ENCODE measurements around the gene GAPDH.
"Not testable (repeated sequence)": the region's sequence is repeated elsewhere in the genome, so short reads cannot be mapped to it uniquely, and the experiment has no call there.

GAPDH gene

DNA sequence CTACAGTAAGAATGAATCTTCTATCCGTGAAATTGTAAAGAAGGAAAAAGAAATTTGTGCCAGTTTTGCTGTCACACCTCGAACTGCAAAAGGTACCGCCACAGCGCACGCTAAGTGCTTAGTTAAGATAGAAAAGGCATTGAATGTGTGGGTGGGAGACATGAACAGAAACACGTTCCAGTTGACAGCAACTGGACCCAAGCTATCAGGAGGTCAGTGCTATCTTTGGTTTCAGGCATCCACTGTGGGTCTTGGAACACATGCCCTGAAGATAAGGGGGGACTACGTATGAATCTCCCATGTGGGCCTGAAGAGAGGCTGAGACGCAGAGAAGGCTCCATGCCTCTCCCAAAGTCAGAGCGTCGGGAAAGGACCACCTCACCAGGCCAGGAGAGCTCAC, 11.7 kb downstream of the GAPDH start:
- no peak for DNase-seq (ENCODE audit: low spot score)

- no peak for DNase-seq (ENCODE audit: low spot score)
These were observed 13.2 kb downstream of the GAPDH start for GRCh38 chr12:6547566-6547965.

- DNase-seq (ENCODE audit: low spot score) = no peak
These were observed 13.7 kb downstream of the GAPDH start for GRCh38 chr12:6547987-6548386.

DNA sequence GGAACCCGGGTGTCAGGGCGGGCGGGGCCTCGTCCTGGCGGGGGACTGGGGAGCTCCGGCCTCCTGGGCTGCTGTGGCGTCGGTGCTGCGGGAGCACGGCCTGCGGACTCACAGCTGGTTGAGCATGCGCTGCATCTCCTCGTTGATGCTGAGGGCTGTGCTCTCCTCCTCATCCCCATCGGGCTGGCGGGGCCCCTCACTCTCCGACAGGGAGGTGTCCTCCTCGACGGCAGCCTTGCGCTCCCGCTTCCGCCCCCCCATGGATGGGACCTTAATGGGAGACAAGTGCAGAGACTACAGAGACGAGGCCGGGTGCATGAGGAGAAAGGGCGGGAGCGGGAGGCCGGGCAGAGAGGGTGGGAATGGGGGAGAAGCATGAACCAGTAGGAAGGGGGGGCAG, 14.2 kb downstream of the GAPDH start:
- no peak for DNase-seq (ENCODE audit: low spot score)

- no peak for DNase-seq (ENCODE audit: low spot score)
These were observed 14.8 kb downstream of the GAPDH start for GRCh38 chr12:6548966-6549683.

- no peak for DNase-seq (ENCODE audit: low spot score)
These were observed 15.4 kb downstream of the GAPDH start for GRCh38 chr12:6549684-6550151.

- DNase-seq (ENCODE audit: low spot score) = no peak
These were observed 16.2 kb downstream of the GAPDH start for GRCh38 chr12:6550294-6551062.

GRCh38 chr12:6551063-6551461, 16.7 kb downstream of the GAPDH start:
- DNase-seq (ENCODE audit: low spot score) = no peak

- no peak for DNase-seq (ENCODE audit: low spot score)
These were observed 17.3 kb downstream of the GAPDH start for GRCh38 chr12:6551496-6552139.

- DNase-seq (ENCODE audit: low spot score) = no peak
These were observed 17.8 kb downstream of the GAPDH start for GRCh38 chr12:6552140-6552551.

DNA sequence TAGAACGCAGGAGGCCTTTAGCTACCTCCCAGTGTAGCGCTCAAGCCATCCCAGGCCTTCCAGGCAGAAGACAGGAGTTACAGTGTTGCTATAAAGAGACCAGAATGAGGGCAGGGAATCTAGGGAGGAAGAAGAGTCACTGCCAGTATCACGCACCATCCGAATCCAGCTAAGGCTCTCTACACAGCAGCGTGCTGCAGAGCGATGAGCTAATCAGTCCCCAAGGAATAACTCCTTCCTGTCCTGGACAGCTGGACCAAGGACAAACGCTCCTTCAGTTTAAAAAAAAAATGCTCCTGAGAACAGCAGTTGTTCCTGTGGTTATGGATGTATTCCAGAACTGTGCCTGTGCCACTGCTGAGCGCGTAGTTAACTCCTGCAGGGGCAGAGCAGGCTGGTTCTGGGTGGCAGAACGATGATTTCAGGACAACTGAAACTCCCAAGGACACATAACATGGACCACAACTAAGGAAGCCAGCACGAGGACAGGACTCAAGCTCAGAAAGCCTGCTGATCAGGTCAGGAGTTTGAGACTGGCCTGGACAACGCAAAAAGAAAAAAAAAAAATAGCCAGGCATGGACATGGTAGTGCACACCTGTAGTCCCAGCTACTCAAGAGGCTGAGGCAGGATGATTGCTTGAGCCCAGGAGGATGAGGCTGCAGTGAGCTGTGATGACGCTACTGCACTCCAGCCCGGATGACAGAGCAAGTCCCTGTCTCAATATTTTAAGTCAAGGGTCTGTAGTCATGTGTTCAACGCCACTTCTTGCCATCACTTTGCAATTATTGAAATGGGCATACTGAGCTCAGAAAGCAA, 18.9 kb downstream of the GAPDH start:
- no peak for DNase-seq (ENCODE audit: low spot score)

- DNase-seq (ENCODE audit: low spot score) = no peak
These were observed 20.1 kb downstream of the GAPDH start for GRCh38 chr12:6554168-6555017.

DNA sequence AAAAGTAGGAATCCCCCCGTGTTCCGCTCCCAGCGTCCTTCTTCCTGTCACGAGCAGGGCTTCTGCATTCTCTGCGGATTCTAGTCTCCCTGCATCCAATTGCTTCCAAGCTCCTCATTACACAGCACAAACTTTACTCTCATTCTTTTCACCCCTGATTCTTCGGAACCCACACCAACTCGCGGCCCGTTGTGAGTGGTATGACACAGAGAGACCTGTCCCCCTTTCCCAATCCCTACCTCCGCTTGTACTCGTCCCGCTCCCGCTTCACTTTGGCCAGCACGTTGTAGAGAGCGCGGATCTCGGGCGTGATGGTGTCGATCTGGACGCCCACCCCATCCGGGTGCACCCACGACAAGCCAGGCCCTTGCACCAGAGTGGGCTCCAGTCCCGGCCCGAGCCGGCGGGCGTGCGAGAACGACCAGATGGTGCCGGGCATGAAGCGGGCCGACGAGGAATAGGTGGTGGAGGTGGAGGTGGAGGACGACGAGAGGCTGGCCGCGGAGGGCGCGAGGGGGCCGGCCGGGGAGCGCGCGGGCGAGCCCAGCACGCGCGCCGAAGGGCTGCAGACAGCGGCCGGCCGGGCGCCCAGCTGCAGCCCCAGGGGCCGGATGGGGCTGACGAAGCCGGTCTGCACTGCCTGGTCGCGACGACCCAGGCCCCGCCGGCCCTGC, 20.8 kb downstream of the GAPDH start:
- no peak for DNase-seq (ENCODE audit: low spot score)

DNA sequence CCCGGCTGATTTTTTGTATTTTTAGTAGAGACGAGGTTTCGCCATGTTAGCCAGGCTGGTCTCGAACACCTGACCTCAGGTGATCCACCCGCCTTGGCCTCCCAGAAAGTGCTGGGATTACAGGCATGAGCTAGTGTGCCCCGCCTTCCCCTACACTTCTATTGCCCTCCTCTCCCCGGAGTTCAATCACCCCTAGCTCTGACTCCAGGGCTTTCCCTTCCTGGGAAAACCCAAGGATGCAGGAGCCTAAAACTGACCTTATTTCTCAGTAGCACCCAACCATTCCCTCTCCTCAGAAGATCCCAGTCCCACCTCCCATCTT, 22.1 kb downstream of the GAPDH start:
- DNase-seq (ENCODE audit: low spot score) = not testable (repeated sequence)

DNA sequence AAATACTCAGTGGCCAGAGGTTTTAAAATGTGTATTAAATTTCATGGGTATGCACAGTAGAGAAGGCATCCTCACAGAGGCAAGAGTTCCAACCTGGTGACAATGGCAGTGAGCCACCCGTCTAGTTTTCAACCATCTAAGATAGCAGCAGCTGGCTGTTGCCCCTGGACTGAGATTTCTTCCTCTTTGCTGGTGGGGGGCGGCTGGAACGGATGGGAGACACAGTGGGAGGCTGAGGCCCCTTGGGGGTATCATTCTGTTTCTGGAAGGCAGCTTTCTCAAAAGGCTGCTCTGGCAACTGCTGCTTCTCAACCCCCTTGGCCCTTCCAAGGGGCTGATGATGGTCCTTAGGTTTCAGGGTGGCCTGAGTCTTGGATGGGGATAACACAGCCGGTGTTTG, 22.5 kb downstream of the GAPDH start:
- no peak for DNase-seq (ENCODE audit: low spot score)

DNA sequence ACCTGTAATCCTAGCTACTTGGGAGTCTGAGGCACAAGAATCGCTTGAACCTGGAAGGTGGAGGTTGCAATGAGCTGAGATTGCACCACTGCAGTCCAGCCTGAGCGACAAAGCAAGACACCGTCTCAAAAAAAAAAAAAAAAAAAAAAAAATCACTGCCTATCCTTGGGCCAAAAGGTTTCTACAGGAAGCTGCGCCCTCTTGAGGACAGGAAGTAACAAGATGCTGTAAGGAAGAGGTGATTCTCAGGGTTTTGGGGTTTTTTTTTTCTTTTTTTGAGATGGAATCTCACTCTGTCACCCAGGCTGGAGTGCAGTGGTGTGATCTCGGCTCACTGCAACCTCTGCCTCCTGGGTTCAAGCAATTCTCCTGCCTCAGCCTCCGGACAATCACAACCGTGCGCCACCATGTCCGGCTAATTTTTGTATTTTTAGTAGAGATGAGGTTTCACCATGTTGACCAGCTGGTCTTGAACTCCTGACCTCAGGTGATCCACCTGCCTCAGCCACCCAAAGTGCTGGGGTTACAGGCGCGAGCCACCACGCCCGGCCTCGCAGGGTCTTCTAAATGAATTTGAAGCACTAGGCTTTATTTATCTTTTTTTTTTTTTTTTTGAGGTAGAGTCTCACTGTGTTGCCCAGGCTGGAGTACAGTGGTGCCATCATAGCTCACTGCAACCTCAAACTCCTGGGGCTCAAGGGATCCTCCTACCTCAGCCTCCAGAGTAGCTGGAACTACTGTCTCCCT, 23.9 kb downstream of the GAPDH start:
- not testable (repeated sequence) for DNase-seq (ENCODE audit: low spot score)

DNA sequence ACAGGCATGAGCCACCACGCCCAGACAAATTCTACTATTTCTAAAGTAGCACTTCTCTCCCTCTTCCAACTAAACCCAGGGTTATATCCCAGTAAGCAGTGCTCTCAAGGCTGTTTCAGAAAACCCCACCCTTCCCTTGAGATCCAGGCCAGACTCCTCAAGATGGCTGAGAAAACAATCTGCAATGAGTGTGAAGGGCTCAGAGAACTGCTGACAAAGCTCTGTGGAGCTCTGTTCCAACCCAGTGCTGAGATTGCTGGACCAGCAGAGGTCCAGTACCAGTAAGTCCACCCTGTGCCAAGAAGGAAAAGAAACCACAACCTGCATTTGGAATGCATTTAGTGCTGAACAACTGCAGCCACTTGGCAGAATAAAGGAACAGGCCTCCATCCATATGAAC, 25.2 kb downstream of the GAPDH start:
- no peak for DNase-seq (ENCODE audit: low spot score)

GRCh38 chr12:6560501-6561205, 26.3 kb downstream of the GAPDH start:
- DNase-seq (ENCODE audit: low spot score) = no peak

GRCh38 chr12:6562881-6563280, 28.6 kb downstream of the GAPDH start:
- DNase-seq (ENCODE audit: low spot score) = no peak
